HEK293 (cell line): Measurements from ENCODE around the gene BICD2.

Source experiments
- CTCF ChIA-PET: fragments of 350-600 bp; formaldehyde crosslinking; extraction: SDS; loops from one replicate; lab custom pipeline; 2021; ENCODE audit warnings: antibody characterized with exemption; lab: Yijun Ruan, JAX
- POLR2A ChIA-PET: fragments of 300-600 bp; formaldehyde crosslinking; extraction: SDS; loops from one replicate; lab custom pipeline; 2020; ENCODE audit warnings: antibody characterized with exemption, inconsistent platforms; lab: Yijun Ruan, JAX
- H3K27ac ChIP-seq: fragments of 200-500 bp; sonication (Bioruptor generic); 2 replicates; pipeline ENCODE4 v1.5.1; 2014; ENCODE audit warnings: low read depth, low read length, control low read depth, inconsistent platforms; ENCODE audit errors: extremely low read depth
- H3K36me3 ChIP-seq, 2 experiments: fragments of 200-500 bp in 1 of 2; sonication (Bioruptor generic) in 1 of 2; 1 replicate in 1 of 2; 2 replicates in 1 of 2; pipeline ENCODE4 v1.5.1; 2014 to 2017; ENCODE audit warnings: inconsistent platforms in 2 of 2, low read length in 2 of 2; ENCODE audit not compliant: control insufficient read depth in 2 of 2, insufficient read depth in 1 of 2
- H3K4me1 ChIP-seq: fragments of 200-500 bp; sonication (Bioruptor generic); 2 replicates; pipeline ENCODE4 v1.5.1; 2014; ENCODE audit warnings: mild to moderate bottlenecking, low read length, inconsistent platforms; ENCODE audit not compliant: control insufficient read depth, insufficient read depth
- H3K4me3 ChIP-seq: 2 replicates; pipeline ENCODE4 v1.5.1; 2011; ENCODE audit warnings: low read depth, mild to moderate bottlenecking, control low read depth, low read length, moderate library complexity
- H3K9me3 ChIP-seq: fragments of 200-500 bp; sonication (Bioruptor generic); 2 replicates; pipeline ENCODE4 v1.5.1; 2014; ENCODE audit warnings: low read depth, low read length, inconsistent platforms; ENCODE audit not compliant: control insufficient read depth, insufficient read depth
- AEBP2 ChIP-seq: fragments of 450-650 bp; formaldehyde crosslinking; IDR thresholded peaks from 2 replicates; pipeline ENCODE4 v1.5.1; 2016; ENCODE audit warnings: missing biosample characterization, missing genetic modification characterization, borderline replicate concordance
- GLIS1 ChIP-seq: fragments of 450-650 bp; formaldehyde crosslinking; IDR thresholded peaks from 2 replicates; pipeline ENCODE4 v1.5.1; 2016; ENCODE audit warnings: missing biosample characterization, missing genetic modification characterization
- KLF10 ChIP-seq: fragments of 450-650 bp; IDR thresholded peaks from 2 replicates; pipeline ENCODE4 v1.5.1; 2018; ENCODE audit warnings: missing biosample characterization, mild to moderate bottlenecking, missing genetic modification characterization
- KLF16 ChIP-seq: fragments of 450-650 bp; formaldehyde crosslinking; IDR thresholded peaks from 2 replicates; pipeline ENCODE4 v1.5.1; 2017; ENCODE audit warnings: missing biosample characterization, missing genetic modification characterization
- MEIS1 ChIP-seq: sonication (generic); formaldehyde crosslinking; IDR thresholded peaks from 2 replicates; pipeline ENCODE4 v1.8.1; 2022; ENCODE audit warnings: missing genetic modification reagents, mild to moderate bottlenecking, borderline replicate concordance
- SCRT2 ChIP-seq: fragments of 450-650 bp; formaldehyde crosslinking; IDR thresholded peaks from 2 replicates; pipeline ENCODE4 v1.5.1; 2016; ENCODE audit warnings: missing biosample characterization, missing genetic modification characterization
- ZBTB17 ChIP-seq: fragments of 450-650 bp; formaldehyde crosslinking; IDR thresholded peaks from 2 replicates; pipeline ENCODE4 v1.5.1; 2016; ENCODE audit warnings: missing biosample characterization, missing genetic modification characterization
- ZBTB48 ChIP-seq: fragments of 450-650 bp; formaldehyde crosslinking; IDR thresholded peaks from 2 replicates; pipeline ENCODE4 v1.5.1; 2016; ENCODE audit warnings: missing biosample characterization, missing genetic modification characterization
- ZBTB8A ChIP-seq: fragments of 450-650 bp; formaldehyde crosslinking; IDR thresholded peaks from 2 replicates; pipeline ENCODE4 v1.5.1; 2016; ENCODE audit warnings: missing biosample characterization, missing genetic modification characterization
- ZEB2 ChIP-seq: fragments of 450-650 bp; formaldehyde crosslinking; IDR thresholded peaks from 2 replicates; pipeline ENCODE4 v1.5.1; 2016; ENCODE audit warnings: missing biosample characterization, missing genetic modification characterization
- ZFP3 ChIP-seq: fragments of 450-650 bp; formaldehyde crosslinking; IDR thresholded peaks from 2 replicates; pipeline ENCODE4 v1.5.1; 2016; ENCODE audit warnings: low read depth, missing biosample characterization, missing genetic modification characterization
- ZNF114 ChIP-seq: fragments of 450-650 bp; formaldehyde crosslinking; IDR thresholded peaks from 2 replicates; pipeline ENCODE4 v1.5.0; 2017; ENCODE audit warnings: missing biosample characterization, missing genetic modification characterization
- ZNF140 ChIP-seq: fragments of 450-650 bp; formaldehyde crosslinking; IDR thresholded peaks from 2 replicates; pipeline ENCODE4 v1.5.1; 2016; ENCODE audit warnings: missing biosample characterization, missing genetic modification characterization
- ZNF2 ChIP-seq: fragments of 450-650 bp; formaldehyde crosslinking; IDR thresholded peaks from 2 replicates; pipeline ENCODE4 v1.5.1; 2016; ENCODE audit warnings: missing biosample characterization, missing genetic modification characterization
- ZNF239 ChIP-seq: fragments of 450-650 bp; formaldehyde crosslinking; IDR thresholded peaks from 2 replicates; pipeline ENCODE4 v1.5.1; 2016; ENCODE audit warnings: missing biosample characterization, missing genetic modification characterization
- ZNF248 ChIP-seq: fragments of 450-650 bp; formaldehyde crosslinking; IDR thresholded peaks from 2 replicates; pipeline ENCODE4 v1.5.1; 2017; ENCODE audit warnings: missing biosample characterization, missing genetic modification characterization
- ZNF335 ChIP-seq: fragments of 450-650 bp; formaldehyde crosslinking; conservative IDR thresholded peaks from 2 replicates; pipeline ENCODE4 v1.5.1; 2016; ENCODE audit warnings: missing biosample characterization, missing genetic modification characterization
- ZNF394 ChIP-seq: fragments of 450-650 bp; formaldehyde crosslinking; IDR thresholded peaks from 2 replicates; pipeline ENCODE4 v1.5.1; 2016; ENCODE audit warnings: missing biosample characterization, missing genetic modification characterization, mild to moderate bottlenecking, moderate library complexity, borderline replicate concordance
- ZNF426 ChIP-seq: fragments of 450-650 bp; formaldehyde crosslinking; IDR thresholded peaks from 2 replicates; pipeline ENCODE4 v1.5.1; 2017; ENCODE audit warnings: missing biosample characterization, missing genetic modification characterization, mild to moderate bottlenecking, inconsistent platforms, moderate library complexity
- ZNF529 ChIP-seq: fragments of 450-650 bp; formaldehyde crosslinking; IDR thresholded peaks from 2 replicates; pipeline ENCODE4 v1.5.1; 2017; ENCODE audit warnings: missing genetic modification characterization, missing biosample characterization; ENCODE audit not compliant: insufficient replicate concordance
- ZNF571 ChIP-seq: fragments of 450-650 bp; formaldehyde crosslinking; IDR thresholded peaks from 2 replicates; pipeline ENCODE4 v1.5.0; 2017; ENCODE audit warnings: missing biosample characterization, missing genetic modification characterization
- ZNF658 ChIP-seq: fragments of 450-650 bp; formaldehyde crosslinking; IDR thresholded peaks from 2 replicates; pipeline ENCODE4; 2016; ENCODE audit warnings: missing biosample characterization, missing genetic modification characterization
- ZNF670 ChIP-seq: fragments of 450-650 bp; formaldehyde crosslinking; IDR thresholded peaks from 2 replicates; pipeline ENCODE4 v1.5.1; 2016; ENCODE audit warnings: missing biosample characterization, missing genetic modification characterization, low read depth

BICD2 gene

DNA sequence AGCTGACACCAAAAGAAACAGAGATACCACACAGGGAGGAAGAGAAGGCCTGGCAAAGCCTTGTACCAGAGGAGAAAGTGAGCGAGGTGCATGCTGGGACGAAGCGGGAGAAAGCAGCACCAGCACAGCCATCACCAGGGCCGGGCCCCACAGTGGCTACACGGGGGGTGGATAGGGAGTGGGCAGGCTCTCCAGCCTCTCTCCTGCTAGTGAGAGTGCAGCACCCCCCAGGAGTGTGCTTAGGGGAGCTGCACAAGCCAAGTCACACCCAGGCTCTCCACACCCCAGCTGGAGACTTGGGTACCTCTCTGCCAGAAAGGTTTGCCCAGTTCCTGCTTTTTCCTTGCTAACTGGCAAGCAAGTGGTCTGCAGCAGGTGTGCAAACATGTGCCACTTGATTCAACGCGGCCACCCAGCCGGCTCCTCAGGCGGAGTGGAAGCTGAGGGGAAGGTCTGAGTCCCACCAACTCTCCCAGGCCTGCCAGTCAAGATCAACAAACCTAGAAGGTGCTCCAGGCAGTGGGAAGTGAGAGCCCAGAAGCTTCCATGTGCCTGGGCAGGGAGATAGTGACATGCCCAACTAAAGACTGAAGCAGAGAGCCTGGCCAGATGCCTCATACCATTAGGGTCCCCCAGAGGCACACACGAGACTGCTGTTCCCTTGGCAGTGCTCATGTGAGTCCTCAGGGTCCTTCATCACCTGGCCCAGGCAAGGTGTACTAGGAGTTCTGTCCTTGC is 39.9 kb downstream of the BICD2 start:
- CTCF ChIA-PET: no interaction called here
- no peaks in the 10 kb centered on the region for H3K4me1 ChIP-seq
- POLR2A ChIA-PET: no interaction called here

GRCh38 chr9:92723801-92724323 is 40.8 kb downstream of the BICD2 start:
- H3K27ac ChIP-seq: no peak overlapping the region
- no peak overlapping the region for H3K4me3 ChIP-seq
- no peaks in the 10 kb centered on the region for H3K9me3 ChIP-seq
- ChIA-PET CTCF (interaction anchor here (0.6 kb wide), 1 partner anchor 266 kb away, joined by 3 read pairs; no protein-coding TSS in a partner anchor), POLR2A (no interaction called here)
- TF ChIP-seq ZNF335 (tag by site-specific recombination) (no peak), SCRT2 (tag by site-specific recombination) (no peak), ZNF529 (tag by site-specific recombination) (no peak), KLF10 (tag by site-specific recombination) (no peak), KLF16 (tag by site-specific recombination) (no peak), ZNF239 (tag by site-specific recombination) (no peak), ZFP3 (tag by site-specific recombination) (no peak)
- H3K36me3 ChIP-seq: peaks cover 0 to 89% of the 10 kb centered on the region in 2 experiments; a peak in 1 of 3 replicates
- no peaks in the 10 kb centered on the region for H3K4me1 ChIP-seq

More for the DNA sequence above, 39.9 kb downstream of the BICD2 start:
- no peak for TF ChIP-seq ZBTB17
- peak; percentile 83 for TF ChIP-seq GLIS1 (tag by site-specific recombination)
- peaks cover 0 to 85% of the 10 kb centered on the region in 2 experiments; a peak in 1 of 3 replicates for H3K36me3 ChIP-seq
- H3K27ac ChIP-seq: no peak overlapping the region
- no peaks in the 10 kb centered on the region for H3K9me3 ChIP-seq
- H3K4me3 ChIP-seq: no peak overlapping the region

DNA sequence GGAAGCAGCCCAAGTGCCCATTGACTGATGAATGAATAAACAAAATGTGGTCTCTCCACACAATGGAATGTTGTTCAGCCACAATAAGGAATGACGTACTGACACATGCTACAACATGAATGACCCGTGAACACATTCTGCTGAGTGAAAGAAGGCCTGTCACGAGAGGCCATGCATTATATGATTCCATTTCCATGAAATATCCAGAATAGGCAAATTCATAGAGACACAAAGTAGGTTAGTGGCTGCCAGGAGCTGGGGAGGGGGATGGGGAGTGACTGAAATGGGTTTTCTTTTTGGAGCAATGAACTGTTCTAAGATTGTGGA is 41.4 kb downstream of the BICD2 start:
- Histone ChIP-seq H3K27ac (no peak overlapping the region), H3K9me3 (no peaks in the 10 kb centered on the region), H3K4me3 (no peak overlapping the region), H3K36me3 (peaks cover 0 to 89% of the 10 kb centered on the region in 2 experiments; a peak in 1 of 3 replicates), H3K4me1 (no peaks in the 10 kb centered on the region)
- ChIA-PET POLR2A (no interaction called here), CTCF (interaction anchor here (0.6 kb wide), 1 partner anchor 267 kb away, joined by 3 read pairs; no protein-coding TSS in a partner anchor)
- TF ChIP-seq ZNF114 (tag by site-specific recombination) (no peak), ZNF140 (tag by site-specific recombination) (no peak), ZNF670 (tag by site-specific recombination) (no peak), ZEB2 (tag by site-specific recombination) (no peak)

DNA sequence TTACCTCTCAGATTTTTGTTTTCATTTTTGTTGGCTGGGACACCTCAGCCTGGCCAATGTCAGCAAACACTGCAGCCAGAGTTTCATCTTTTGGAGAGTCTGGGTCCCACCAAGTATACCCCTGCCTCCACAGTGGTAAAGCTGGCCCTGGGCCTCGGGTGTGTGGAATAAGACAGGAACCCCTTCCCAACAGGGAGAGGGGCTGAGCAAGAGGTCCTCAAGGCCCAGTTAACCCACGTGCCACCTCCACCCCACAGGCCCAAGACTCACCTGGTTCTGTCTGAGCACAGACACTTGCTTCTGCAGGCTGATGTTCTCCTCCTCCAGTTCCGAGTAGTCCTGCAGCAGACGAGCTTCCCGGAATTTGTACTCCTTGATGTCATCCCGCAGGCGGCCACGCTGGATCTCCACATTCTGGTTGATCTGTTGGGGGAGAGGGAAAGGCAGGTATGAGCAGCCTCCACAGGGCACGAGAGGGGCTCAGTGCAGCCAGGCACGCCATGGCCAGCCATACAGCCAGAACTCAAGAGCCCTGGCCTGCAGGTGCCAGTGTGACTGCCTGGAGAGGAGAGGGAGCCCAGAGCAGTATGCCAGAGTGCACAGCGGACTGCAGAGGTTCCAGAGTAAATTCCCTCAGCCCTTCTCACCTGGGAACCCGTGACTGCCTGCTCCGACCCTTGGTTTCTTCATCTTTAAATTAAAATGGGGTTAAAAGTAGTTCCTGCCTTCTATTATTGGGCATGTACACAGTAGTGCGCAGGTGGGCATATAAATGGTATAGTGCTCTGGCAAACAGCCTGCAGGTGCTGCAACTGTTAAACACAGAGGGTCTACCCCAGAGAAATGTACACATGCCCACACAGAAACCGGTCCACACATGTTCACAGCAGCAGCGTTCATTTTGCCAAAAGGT is 42.0 kb downstream of the BICD2 start:
- Histone ChIP-seq H3K9me3 (no peaks in the 10 kb centered on the region), H3K4me1 (no peaks in the 10 kb centered on the region), H3K27ac (no peak overlapping the region), H3K4me3 (no peak overlapping the region), H3K36me3 (peaks cover 0 to 89% of the 10 kb centered on the region in 2 experiments; a peak in 1 of 3 replicates)
- ChIA-PET CTCF (no interaction called here), POLR2A (no interaction called here)
- TF ChIP-seq ZNF658 (no peak), AEBP2 (tag by site-specific recombination) (no peak), ZNF571 (tag by site-specific recombination) (no peak), ZBTB48 (tag by site-specific recombination) (no peak), ZBTB8A (tag by site-specific recombination) (no peak), ZNF248 (tag by site-specific recombination) (no peak), ZNF426 (tag by site-specific recombination) (no peak), ZNF2 (no peak), ZNF394 (no peak), MEIS1 (CRISPR knock-in tag) (no peak)
